Osteoblast (primary cell): ENCODE results near the gene PGGHG. TPM values are rescaled to one million over a fixed set of nuclear protein-coding genes. Genes with fewer than 3 reads are reported as not detected.
A peak's percentile ranks its signal among the peaks of the same experiment; 100 is the strongest.

ENCODE experiments used
- DNase-seq: peaks from one replicate; pipeline ENCODE4 v3.0.0; 2011; ENCODE audit warnings: low spot score, mixed read lengths; ENCODE audit not compliant: insufficient read length; ENCODE audit errors: missing footprints
- H2AFZ ChIP-seq: 2 replicates; pipeline ENCODE4 v1.6.0; 2011; ENCODE audit warnings: mild to moderate bottlenecking, low read length
- H3K27ac ChIP-seq: 2 replicates; pipeline ENCODE4 v1.5.1; 2011; ENCODE audit warnings: mild to moderate bottlenecking, low read depth, low read length, moderate library complexity
- H3K27me3 ChIP-seq: 2 replicates; pipeline ENCODE4 v1.6.0; 2012; ENCODE audit warnings: mild to moderate bottlenecking, control low read depth, inconsistent platforms, low read length, moderate library complexity; ENCODE audit not compliant: insufficient read depth
- H3K36me3 ChIP-seq: 2 replicates; pipeline ENCODE4 v1.5.1; 2011; ENCODE audit warnings: mild to moderate bottlenecking, low read length, control low read depth, moderate library complexity; ENCODE audit not compliant: insufficient read depth
- H3K4me1 ChIP-seq: 2 replicates; pipeline ENCODE4 v1.5.1; 2011; ENCODE audit warnings: mild to moderate bottlenecking, low read length, control low read depth, moderate library complexity; ENCODE audit not compliant: insufficient read depth
- H3K4me2 ChIP-seq: 2 replicates; pipeline ENCODE4 v1.6.0; 2011; ENCODE audit warnings: mild to moderate bottlenecking, low read length; ENCODE audit not compliant: insufficient read depth
- H3K4me3 ChIP-seq: fragments of 200-600 bp; sonication (generic); 3 replicates; pipeline ENCODE4 v1.5.1; 2012; ENCODE audit warnings: mild to moderate bottlenecking, low read length, inconsistent platforms; ENCODE audit not compliant: insufficient read depth
- H3K79me2 ChIP-seq: 2 replicates; pipeline ENCODE4 v1.6.0; 2012; ENCODE audit warnings: mild to moderate bottlenecking, low read length, control low read depth, inconsistent platforms; ENCODE audit not compliant: insufficient read depth
- H3K9me3 ChIP-seq: 2 replicates; pipeline ENCODE4 v1.5.1; 2011; ENCODE audit warnings: low read depth, low read length, control low read depth
- H4K20me1 ChIP-seq: 2 replicates; pipeline ENCODE4 v1.6.0; 2012; ENCODE audit warnings: mild to moderate bottlenecking, low read length, control low read depth; ENCODE audit not compliant: insufficient read depth
- CTCF ChIP-seq: IDR thresholded peaks from 2 replicates; pipeline ENCODE4 v1.5.1; 2011; ENCODE audit warnings: mild to moderate bottlenecking, low read depth, low read length, moderate library complexity; ENCODE audit errors: extremely low read depth
- total RNA-seq: library from RNA; depleted of rRNA; stranded (reverse); fragments of >200 nt; gene quantifications from 2 replicates; pipeline ENCODE4 v1.2.3, GENCODE V29; 2012

PGGHG gene
- total RNA-seq, 1 donor = 8.7 TPM

GRCh38 chr11:293852-294661 lies 5.1 kb downstream of the PGGHG start:
- H3K4me3 ChIP-seq = no peak overlapping the region
- no peaks in the 10 kb centered on the region for H4K20me1 ChIP-seq
- no peaks in the 10 kb centered on the region for H3K9me3 ChIP-seq
- H2AFZ ChIP-seq = no peak overlapping the region
- TF ChIP-seq CTCF = no peak
- DNase-seq = peak; percentile 86
- no peaks in the 10 kb centered on the region for H3K79me2 ChIP-seq
- H3K4me1 ChIP-seq = no peaks in the 10 kb centered on the region
- peaks cover 15% of the 10 kb centered on the region for H3K27me3 ChIP-seq
- no peaks in the 10 kb centered on the region for H3K36me3 ChIP-seq
- no peak overlapping the region for H3K4me2 ChIP-seq
- no peak overlapping the region for H3K27ac ChIP-seq

GRCh38 chr11:294780-295179 lies 5.9 kb downstream of the PGGHG start:
- Histone ChIP-seq H3K27me3 (peaks cover 15% of the 10 kb centered on the region), H4K20me1 (no peaks in the 10 kb centered on the region), H3K27ac (no peak overlapping the region), H3K79me2 (no peaks in the 10 kb centered on the region), H3K4me2 (no peak overlapping the region), H2AFZ (no peak overlapping the region), H3K4me1 (no peaks in the 10 kb centered on the region), H3K36me3 (no peaks in the 10 kb centered on the region), H3K9me3 (no peaks in the 10 kb centered on the region), H3K4me3 (no peak overlapping the region)
- peak; percentile 76 for DNase-seq
- TF ChIP-seq CTCF = no peak

- TF ChIP-seq CTCF = no peak
- peak; percentile 77 for DNase-seq
- no peaks in the 10 kb centered on the region for H3K4me1 ChIP-seq
- H3K9me3 ChIP-seq = no peaks in the 10 kb centered on the region
- peaks cover 15% of the 10 kb centered on the region for H3K27me3 ChIP-seq
- no peak overlapping the region for H3K27ac ChIP-seq
- H3K4me2 ChIP-seq = no peak overlapping the region
- no peaks in the 10 kb centered on the region for H4K20me1 ChIP-seq
- no peaks in the 10 kb centered on the region for H3K79me2 ChIP-seq
- H2AFZ ChIP-seq = no peak overlapping the region
- H3K4me3 ChIP-seq = no peak overlapping the region
- no peaks in the 10 kb centered on the region for H3K36me3 ChIP-seq
Measured at GRCh38 chr11:295351-296170, 6.6 kb downstream of the PGGHG start.
